IPS DF 19.7 (cell line): Measurements from ENCODE around the gene UGT2A1.
"Not testable (repeated sequence)": the region's sequence is repeated elsewhere in the genome, so short reads cannot be mapped to it uniquely, and the experiment has no call there.

ENCODE experiments used
- DNase-seq: peaks from one replicate; pipeline ENCODE4 v3.0.0-alpha.2; 2013; ENCODE audit warnings: low read depth, low spot score

Gene UGT2A1

GRCh38 chr4:69653147-69653546, at the start of gene UGT2A1:
Gene UGT2A1, minus strand, starts transcription at chr4:69653247. Its CDS starts 5,603 bp downstream, at chr4:69647644.
- DNase-seq: no peak

- no peak for DNase-seq
These were observed 49.2 kb upstream of the UGT2A1 start for GRCh38 chr4:69702201-69702600.

- no peak for DNase-seq
These were observed 48.6 kb upstream of the UGT2A1 start for GRCh38 chr4:69701696-69702095.

- DNase-seq: no peak
These were observed 44.6 kb upstream of the UGT2A1 start for GRCh38 chr4:69697536-69698242.

GRCh38 chr4:69689599-69689998, 36.6 kb upstream of the UGT2A1 start:
- DNase-seq: no peak

- DNase-seq: no peak
These were observed 31.8 kb upstream of the UGT2A1 start for GRCh38 chr4:69684804-69685203.

- DNase-seq: no peak
These were observed 15.6 kb upstream of the UGT2A1 start for GRCh38 chr4:69668680-69669079.

- not testable (repeated sequence) for DNase-seq
These were observed 11.0 kb upstream of the UGT2A1 start for GRCh38 chr4:69664009-69664408.

- not testable (repeated sequence) for DNase-seq
These were observed 8.2 kb upstream of the UGT2A1 start for GRCh38 chr4:69661130-69661803.

- DNase-seq: no peak
These were observed 5.1 kb upstream of the UGT2A1 start for GRCh38 chr4:69658133-69658532.

GRCh38 chr4:69656653-69657158, 3.7 kb upstream of the UGT2A1 start:
- DNase-seq: no peak

GRCh38 chr4:69650872-69651271, 2.2 kb downstream of the UGT2A1 start:
- no peak for DNase-seq

- no peak for DNase-seq
These were observed 3.4 kb downstream of the UGT2A1 start for GRCh38 chr4:69649629-69650028.

GRCh38 chr4:69649207-69649606, 3.8 kb downstream of the UGT2A1 start:
- no peak for DNase-seq

- DNase-seq: no peak
These were observed 10.1 kb downstream of the UGT2A1 start for GRCh38 chr4:69642961-69643360.

- DNase-seq: no peak
These were observed 12.8 kb downstream of the UGT2A1 start for GRCh38 chr4:69640289-69640688.

- DNase-seq: no peak
These were observed 13.5 kb downstream of the UGT2A1 start, which contains the start of gene UGT2A2 for GRCh38 chr4:69639542-69639941. Gene UGT2A2, minus strand, starts transcription at chr4:69639642. Its CDS starts 2 bp downstream, at chr4:69639640.

- DNase-seq: no peak
These were observed 35.9 kb downstream of the UGT2A1 start for GRCh38 chr4:69617083-69617694.

- no peak for DNase-seq
These were observed 42.6 kb downstream of the UGT2A1 start for GRCh38 chr4:69610484-69610883.

GRCh38 chr4:69601065-69601464, 52.0 kb downstream of the UGT2A1 start:
- peak; percentile 15 for DNase-seq

- no peak for DNase-seq
These were observed 53.0 kb downstream of the UGT2A1 start for GRCh38 chr4:69600013-69600412.

GRCh38 chr4:69594382-69594781, 58.7 kb downstream of the UGT2A1 start:
- DNase-seq: no peak
